SK-N-SH (cell line): ENCODE data around the gene PTPN9. TPM values are rescaled to one million over a fixed set of nuclear protein-coding genes. Genes with fewer than 3 reads are reported as not detected.

Experiments
- CTCF ChIA-PET: fragments of 300-600, 350-600 bp; formaldehyde crosslinking; extraction: SDS; loops from one replicate; lab custom pipeline; 2021; lab: Yijun Ruan, JAX
- POLR2A ChIA-PET: fragments of 350-600 bp; sonication (Branson Sonifier 250); formaldehyde crosslinking; extraction: SDS; loops from one replicate; lab custom pipeline; 2020; ENCODE audit warnings: antibody characterized with exemption, inconsistent platforms; lab: Yijun Ruan, JAX
- DNase-seq: peaks from one replicate; pipeline ENCODE4 v3.0.0; 2012
- H2AFZ ChIP-seq: fragments of 200-600 bp; sonication (generic); 2 replicates; pipeline ENCODE4 v1.8.1; 2016; ENCODE audit warnings: antibody characterized with exemption, mild to moderate bottlenecking, low read depth
- H3F3A ChIP-seq: fragments of 200-600 bp; sonication (generic); replicated peaks from 2 replicates; pipeline ENCODE3; 2016; ENCODE audit warnings: antibody characterized with exemption, mild to moderate bottlenecking; ENCODE audit not compliant: insufficient read depth
- H3K27ac ChIP-seq, 2 experiments: fragments of 200-500 bp in 1 of 2; fragments of 200-600 bp in 1 of 2; sonication (Bioruptor generic) in 1 of 2; sonication (generic), shearing (Covaris generic) in 1 of 2; 2 replicates each; pipeline versions ENCODE4 v1.5.1 to v1.6.1; 2014 to 2016; ENCODE audit warnings: low read depth in 2 of 2, inconsistent platforms in 1 of 2, low read length in 1 of 2, mild to moderate bottlenecking in 1 of 2, mixed read lengths in 1 of 2
- H3K27me3 ChIP-seq: fragments of 200-600 bp; sonication (generic), shearing (Covaris generic); 2 replicates; pipeline ENCODE4 v1.6.1; 2016; ENCODE audit warnings: mixed run types; ENCODE audit not compliant: insufficient read depth
- H3K36me3 ChIP-seq, 2 experiments: fragments of 200-500 bp in 1 of 2; fragments of 200-600 bp in 1 of 2; sonication (Bioruptor generic) in 1 of 2; sonication (generic) in 1 of 2; replicated peaks in 1 of 2; 2 replicates each; pipeline versions ENCODE3 to v1.5.1; 2014 to 2016; ENCODE audit warnings: low read length in 1 of 2, mild to moderate bottlenecking in 1 of 2; ENCODE audit not compliant: insufficient read depth in 2 of 2, control insufficient read depth in 1 of 2
- H3K4me1 ChIP-seq, 2 experiments: fragments of 200-500 bp in 1 of 2; fragments of 200-600 bp in 1 of 2; sonication (Bioruptor generic) in 1 of 2; sonication (generic), shearing (Covaris generic) in 1 of 2; 2 replicates each; pipeline versions ENCODE4 v1.5.1 to v1.6.1; 2014 to 2016; ENCODE audit warnings: low read depth in 1 of 2, low read length in 1 of 2, mixed run types in 1 of 2; ENCODE audit not compliant: insufficient read depth in 2 of 2, control insufficient read depth in 1 of 2
- H3K4me2 ChIP-seq: fragments of 200-600 bp; sonication (generic), shearing (Covaris generic); 2 replicates; pipeline ENCODE4 v1.6.1; 2017; ENCODE audit warnings: mixed run types
- H3K4me3 ChIP-seq, 2 experiments: fragments of 200-500 bp in 1 of 2; fragments of 200-600 bp in 1 of 2; sonication (Bioruptor generic) in 1 of 2; sonication (generic), shearing (Covaris generic) in 1 of 2; 2 replicates each; pipeline versions ENCODE4 v1.5.1 to v1.8.1; 2014 to 2016; ENCODE audit warnings: low read depth in 2 of 2, inconsistent platforms in 1 of 2, low read length in 1 of 2, mild to moderate bottlenecking in 1 of 2, mixed read lengths in 1 of 2, moderate library complexity in 1 of 2
- H3K79me2 ChIP-seq: fragments of 200-600 bp; sonication (generic); 2 replicates; pipeline ENCODE4 v1.8.1; 2017; ENCODE audit warnings: mild to moderate bottlenecking; ENCODE audit not compliant: insufficient read depth
- H3K9ac ChIP-seq: fragments of 200-600 bp; sonication (generic); 2 replicates; pipeline ENCODE4 v1.6.1; 2017; ENCODE audit warnings: mixed run types
- H3K9me2 ChIP-seq: fragments of 200-600 bp; sonication (generic); 2 replicates; pipeline ENCODE4 v1.6.1; 2017; ENCODE audit warnings: mixed run types
- H3K9me3 ChIP-seq: fragments of 200-600 bp; sonication (generic); 2 replicates; pipeline ENCODE4 v1.6.1; 2017; ENCODE audit warnings: mixed run types, mild to moderate bottlenecking, moderate library complexity
- H4K20me1 ChIP-seq: fragments of 200-600 bp; sonication (generic); 2 replicates; pipeline ENCODE4 v1.6.1; 2017; ENCODE audit warnings: mild to moderate bottlenecking, mixed run types; ENCODE audit not compliant: insufficient read depth
- GABPA ChIP-seq: IDR thresholded peaks from 2 replicates; pipeline ENCODE4 v1.4.0; 2012; ENCODE audit warnings: low read depth, mild to moderate bottlenecking
- REST ChIP-seq: IDR thresholded peaks from 2 replicates; pipeline ENCODE4 v1.6.1; 2012; ENCODE audit warnings: mild to moderate bottlenecking, low read depth, low read length, moderate library complexity
- RXRA ChIP-seq: IDR thresholded peaks from 2 replicates; pipeline ENCODE4 v1.4.0; 2012; ENCODE audit warnings: low read depth, mild to moderate bottlenecking, borderline replicate concordance
- SIN3A ChIP-seq: IDR thresholded peaks from 2 replicates; pipeline ENCODE4 v1.6.1; 2012; ENCODE audit warnings: low read depth, mild to moderate bottlenecking, low read length, moderate library complexity, borderline replicate concordance
- TCF12 ChIP-seq: IDR thresholded peaks from 2 replicates; pipeline ENCODE4 v1.4.0; 2012
- USF2 ChIP-seq: fragments of 150-350 bp; IDR thresholded peaks from 2 replicates; pipeline ENCODE4 v1.6.1; 2017; ENCODE audit warnings: antibody characterized with exemption, low read length, low read depth, borderline replicate concordance
- WGBS: methylation state at CpG from one replicate; pipeline ENCODE4 v1.1.6; 2017; ENCODE audit warnings: low lambda C conversion rate; 5-methylcytosine and 5-hydroxymethylcytosine counted together
- polyA plus RNA-seq, 3 experiments: library from polyadenylated mRNA; depleted of rRNA; stranded (reverse); fragments of >200 nt; gene quantifications; 2 replicates each; pipeline ENCODE4 v1.2.3, GENCODE V29; 2012
- TF ChIP-seq, protein P1 (sequence below): fragments of 150-350 bp; IDR thresholded peaks from 2 replicates; pipeline ENCODE4 v1.6.1; 2016; ENCODE audit warnings: mild to moderate bottlenecking, low read depth, low read length
- TF ChIP-seq, protein P2 (sequence below): IDR thresholded peaks from 2 replicates; pipeline ENCODE4 v1.4.0; 2012; ENCODE audit warnings: low read depth, borderline replicate concordance
- TF ChIP-seq, protein P3 (sequence below): IDR thresholded peaks from 2 replicates; pipeline ENCODE4 v1.4.0; 2012; ENCODE audit warnings: low read depth, borderline replicate concordance

Gene PTPN9
- polyA plus RNA-seq, 1 of the 3 experiments (the other 2 are of a cell fraction), result 25.9 TPM

GRCh38 chr15:75598361-75598760, 19.2 kb upstream of the PTPN9 start:
- no peak overlapping the region for H2AFZ ChIP-seq
- H3K4me3 ChIP-seq, result no peak overlapping the region
- peaks cover 37% of the 10 kb centered on the region in 2 experiments for H3K36me3 ChIP-seq

More at GRCh38 chr15:75598361-75598760, 19.2 kb upstream of the PTPN9 start:
- 0 out of 2 replicates have a peak, but pooled peaks cover 3% of the 10 kb centered on the region for H3K79me2 ChIP-seq
- no peak overlapping the region for H3K27ac ChIP-seq
- H3K4me2 ChIP-seq, result no peak overlapping the region
- no peaks in the 10 kb centered on the region for H3K27me3 ChIP-seq
- ChIA-PET CTCF (interaction anchor here (1.1 to 3.2 kb wide), 4 partner anchors 10 to 42 kb away, joined by 4 to 11 read pairs (median 6); partner anchors contain the start of genes IMP3 and PTPN9), POLR2A (no interaction called here)
- no peaks in the 10 kb centered on the region for H3K9me3 ChIP-seq
- H3K9me2 ChIP-seq, result no peaks in the 10 kb centered on the region
- no peak for DNase-seq
- H3F3A ChIP-seq, result no peaks in the 10 kb centered on the region
- H4K20me1 ChIP-seq, result no peaks in the 10 kb centered on the region
- TF ChIP-seq, protein P1, sequence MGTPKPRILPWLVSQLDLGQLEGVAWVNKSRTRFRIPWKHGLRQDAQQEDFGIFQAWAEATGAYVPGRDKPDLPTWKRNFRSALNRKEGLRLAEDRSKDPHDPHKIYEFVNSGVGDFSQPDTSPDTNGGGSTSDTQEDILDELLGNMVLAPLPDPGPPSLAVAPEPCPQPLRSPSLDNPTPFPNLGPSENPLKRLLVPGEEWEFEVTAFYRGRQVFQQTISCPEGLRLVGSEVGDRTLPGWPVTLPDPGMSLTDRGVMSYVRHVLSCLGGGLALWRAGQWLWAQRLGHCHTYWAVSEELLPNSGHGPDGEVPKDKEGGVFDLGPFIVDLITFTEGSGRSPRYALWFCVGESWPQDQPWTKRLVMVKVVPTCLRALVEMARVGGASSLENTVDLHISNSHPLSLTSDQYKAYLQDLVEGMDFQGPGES, result no peak
- TF ChIP-seq, protein P2, sequence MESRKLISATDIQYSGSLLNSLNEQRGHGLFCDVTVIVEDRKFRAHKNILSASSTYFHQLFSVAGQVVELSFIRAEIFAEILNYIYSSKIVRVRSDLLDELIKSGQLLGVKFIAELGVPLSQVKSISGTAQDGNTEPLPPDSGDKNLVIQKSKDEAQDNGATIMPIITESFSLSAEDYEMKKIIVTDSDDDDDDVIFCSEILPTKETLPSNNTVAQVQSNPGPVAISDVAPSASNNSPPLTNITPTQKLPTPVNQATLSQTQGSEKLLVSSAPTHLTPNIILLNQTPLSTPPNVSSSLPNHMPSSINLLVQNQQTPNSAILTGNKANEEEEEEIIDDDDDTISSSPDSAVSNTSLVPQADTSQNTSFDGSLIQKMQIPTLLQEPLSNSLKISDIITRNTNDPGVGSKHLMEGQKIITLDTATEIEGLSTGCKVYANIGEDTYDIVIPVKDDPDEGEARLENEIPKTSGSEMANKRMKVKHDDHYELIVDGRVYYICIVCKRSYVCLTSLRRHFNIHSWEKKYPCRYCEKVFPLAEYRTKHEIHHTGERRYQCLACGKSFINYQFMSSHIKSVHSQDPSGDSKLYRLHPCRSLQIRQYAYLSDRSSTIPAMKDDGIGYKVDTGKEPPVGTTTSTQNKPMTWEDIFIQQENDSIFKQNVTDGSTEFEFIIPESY, result no peak
- TF ChIP-seq GABPA (no peak), SIN3A (no peak), TCF12 (no peak), RXRA (no peak), REST (no peak), USF2 (no peak)
- TF ChIP-seq, protein P3, sequence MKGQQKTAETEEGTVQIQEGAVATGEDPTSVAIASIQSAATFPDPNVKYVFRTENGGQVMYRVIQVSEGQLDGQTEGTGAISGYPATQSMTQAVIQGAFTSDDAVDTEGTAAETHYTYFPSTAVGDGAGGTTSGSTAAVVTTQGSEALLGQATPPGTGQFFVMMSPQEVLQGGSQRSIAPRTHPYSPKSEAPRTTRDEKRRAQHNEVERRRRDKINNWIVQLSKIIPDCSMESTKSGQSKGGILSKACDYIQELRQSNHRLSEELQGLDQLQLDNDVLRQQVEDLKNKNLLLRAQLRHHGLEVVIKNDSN, result no peak
- TF ChIP-seq, all 33 proteins: peak for 0
- Histone ChIP-seq H3K9ac (no peak overlapping the region), H3K4me1 (no peaks in the 10 kb centered on the region)
- WGBS, result 95% methylated on average over 4 of the region's 4 CpGs
